Muscle of arm (tissue), 12 donors: Measurements from ENCODE around the gene VAPB. TPM values are rescaled to one million over a fixed set of nuclear protein-coding genes. Genes with fewer than 3 reads are reported as not detected.

Experiments
- DNase-seq: peaks from one replicate; pipeline ENCODE4 v3.0.0-alpha.2; 2013
- polyA plus RNA-seq, 12 donors: library from polyadenylated mRNA; unstranded; fragments of 120-200 nt; gene quantifications; one replicate each; pipeline ENCODE4 v1.2.1, GENCODE V29; 2013; ENCODE audit not compliant: insufficient read length in 12 of 12

VAPB gene
- polyA plus RNA-seq, 12 donors = 52.0 to 64.8 (median 58.9) TPM; not detected in 1

GRCh38 chr20:58457083-58457695, 68.2 kb downstream of the VAPB start:
- DNase-seq = no peak

GRCh38 chr20:58458342-58459057, 69.5 kb downstream of the VAPB start:
- no peak for DNase-seq

- no peak for DNase-seq
Measured at GRCh38 chr20:58459058-58459750, 70.2 kb downstream of the VAPB start.

GRCh38 chr20:58461104-58461503, 72.1 kb downstream of the VAPB start:
- DNase-seq = no peak

- DNase-seq = no peak
Measured at GRCh38 chr20:58461899-58462298, 72.9 kb downstream of the VAPB start.

GRCh38 chr20:58463256-58463655, 74.2 kb downstream of the VAPB start:
- DNase-seq = no peak

GRCh38 chr20:58464838-58465237, 75.8 kb downstream of the VAPB start:
- no peak for DNase-seq

GRCh38 chr20:58466095-58466708, 77.2 kb downstream of the VAPB start:
- no peak for DNase-seq

GRCh38 chr20:58466729-58467571, 77.9 kb downstream of the VAPB start:
- no peak for DNase-seq

- no peak for DNase-seq
Measured at GRCh38 chr20:58467572-58468527, 78.8 kb downstream of the VAPB start.

- peak; percentile 67 for DNase-seq
Measured at GRCh38 chr20:58469616-58470015, 80.6 kb downstream of the VAPB start.

- no peak for DNase-seq
Measured at GRCh38 chr20:58470336-58471192, 81.5 kb downstream of the VAPB start.

GRCh38 chr20:58471193-58472164, 82.5 kb downstream of the VAPB start:
- DNase-seq = peak; percentile 98

GRCh38 chr20:58472273-58473018, 83.4 kb downstream of the VAPB start:
- DNase-seq = no peak

- no peak for DNase-seq
Measured at GRCh38 chr20:58473453-58474425, 84.7 kb downstream of the VAPB start.

GRCh38 chr20:58475466-58475865, 86.4 kb downstream of the VAPB start:
- DNase-seq = no peak
